OCI-LY1 (cell line): ENCODE measurements around the gene STEAP1B.

ENCODE experiments used
- H2AFZ ChIP-seq: fragments of 200-600 bp; sonication (generic), shearing (Covaris generic); 2 replicates; pipeline ENCODE4 v1.6.0; 2014; ENCODE audit warnings: antibody characterized with exemption, mild to moderate bottlenecking, low read length
- H3F3A ChIP-seq: fragments of 200-600 bp; sonication (generic), shearing (Covaris generic); 2 replicates; pipeline ENCODE4 v1.6.0; 2014; ENCODE audit warnings: mild to moderate bottlenecking, antibody characterized with exemption, low read length, moderate library complexity; ENCODE audit not compliant: insufficient read depth
- H3K27ac ChIP-seq: fragments of 200-600 bp; sonication (generic); 2 replicates; pipeline ENCODE4 v1.5.1; 2014; ENCODE audit warnings: low read length, mixed run types, mild to moderate bottlenecking, low read depth; ENCODE audit not compliant: poor library complexity, severe bottlenecking
- H3K27me3 ChIP-seq: fragments of 200-600 bp; sonication (generic); 2 replicates; pipeline ENCODE4 v1.6.0; 2014; ENCODE audit warnings: antibody characterized with exemption, mild to moderate bottlenecking, low read length, moderate library complexity; ENCODE audit not compliant: insufficient read depth
- H3K36me3 ChIP-seq: fragments of 200-600 bp; sonication (generic); 2 replicates; pipeline ENCODE4 v1.6.1; 2014; ENCODE audit warnings: mild to moderate bottlenecking, antibody characterized with exemption, low read length, moderate library complexity, mixed read lengths; ENCODE audit not compliant: insufficient read depth
- H3K4me1 ChIP-seq: fragments of 200-600 bp; sonication (generic); 2 replicates; pipeline ENCODE4 v1.5.1; 2014; ENCODE audit warnings: mild to moderate bottlenecking, low read length, moderate library complexity; ENCODE audit not compliant: insufficient read depth, severe bottlenecking
- H3K4me2 ChIP-seq: fragments of 200-600 bp; sonication (generic), shearing (Covaris generic); 2 replicates; pipeline ENCODE4 v1.6.1; 2014; ENCODE audit warnings: low read length
- H3K4me3 ChIP-seq: fragments of 200-600 bp; sonication (generic); 2 replicates; pipeline ENCODE4 v1.5.1; 2014; ENCODE audit warnings: low read length, low read depth, mild to moderate bottlenecking, mixed read lengths; ENCODE audit not compliant: poor library complexity, severe bottlenecking
- H3K79me2 ChIP-seq: fragments of 200-600 bp; shearing (Covaris generic); 2 replicates; pipeline ENCODE4 v1.6.1; 2016; ENCODE audit warnings: mixed run types, low read length, mixed read lengths; ENCODE audit not compliant: insufficient read depth
- H3K9ac ChIP-seq: fragments of 200-600 bp; sonication (generic), shearing (Covaris generic); 2 replicates; pipeline ENCODE4 v1.6.1; 2014; ENCODE audit warnings: mild to moderate bottlenecking, low read length, mixed read lengths
- H3K9me2 ChIP-seq: fragments of 200-600 bp; sonication (generic), shearing (Covaris generic); 2 replicates; pipeline ENCODE4 v1.6.1; 2014; ENCODE audit warnings: low read depth, mild to moderate bottlenecking, low read length, mixed read lengths
- H3K9me3 ChIP-seq: fragments of 200-600 bp; shearing (Covaris generic); 2 replicates; pipeline ENCODE4 v1.6.1; 2014; ENCODE audit warnings: low read length, mixed read lengths
- H4K20me1 ChIP-seq: fragments of 200-600 bp; sonication (generic), shearing (Covaris generic); 2 replicates; pipeline ENCODE4 v1.6.0; 2016; ENCODE audit warnings: mild to moderate bottlenecking, low read length; ENCODE audit not compliant: insufficient read depth
- CTCF ChIP-seq: fragments of 200-600 bp; sonication (generic), shearing (Covaris generic); IDR thresholded peaks from 2 replicates; pipeline ENCODE4 v1.5.1; 2017; ENCODE audit warnings: mild to moderate bottlenecking, antibody characterized with exemption, low read length, moderate library complexity, mixed read lengths
- EZH2 ChIP-seq: fragments of 200-600 bp; sonication (generic), shearing (Covaris generic); IDR thresholded peaks from 2 replicates; pipeline ENCODE4 v1.8.0; 2017; ENCODE audit warnings: borderline replicate concordance, mixed run types, mild to moderate bottlenecking, antibody characterized with exemption, low read length, moderate library complexity, mixed read lengths

The STEAP1B gene

DNA sequence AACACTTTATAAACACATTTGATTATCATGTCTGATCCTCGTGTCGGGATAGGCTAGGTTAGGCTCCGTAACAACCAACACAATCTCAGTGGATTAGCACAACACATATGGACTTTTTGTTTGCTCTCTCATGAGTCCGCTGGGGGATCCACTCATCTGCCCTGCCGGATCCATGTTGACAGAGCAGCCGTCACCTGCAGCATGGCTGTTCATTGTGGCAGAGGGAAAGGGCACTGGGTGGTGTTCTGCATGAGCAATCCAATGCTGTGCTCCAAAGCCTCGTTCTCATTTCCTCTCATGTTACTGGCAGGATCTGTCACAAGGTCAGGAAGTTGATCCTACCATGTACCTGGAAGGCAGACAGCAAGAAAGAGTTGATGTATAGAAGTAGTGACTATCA is 80.5 kb downstream of the STEAP1B start:
- Histone ChIP-seq H3K9me2 (no peaks in the 10 kb centered on the region), H3K9ac (no peak overlapping the region), H2AFZ (no peak overlapping the region), H3K9me3 (no peaks in the 10 kb centered on the region), H3K27me3 (no peaks in the 10 kb centered on the region), H3K79me2 (no peaks in the 10 kb centered on the region), H3F3A (no peaks in the 10 kb centered on the region), H4K20me1 (no peaks in the 10 kb centered on the region), H3K4me3 (no peak overlapping the region), H3K4me1 (peaks cover 25% of the 10 kb centered on the region), H3K4me2 (no peak overlapping the region), H3K36me3 (no peaks in the 10 kb centered on the region), H3K27ac (no peak overlapping the region)
- TF ChIP-seq EZH2 = no peak
- TF ChIP-seq CTCF = no peak

DNA sequence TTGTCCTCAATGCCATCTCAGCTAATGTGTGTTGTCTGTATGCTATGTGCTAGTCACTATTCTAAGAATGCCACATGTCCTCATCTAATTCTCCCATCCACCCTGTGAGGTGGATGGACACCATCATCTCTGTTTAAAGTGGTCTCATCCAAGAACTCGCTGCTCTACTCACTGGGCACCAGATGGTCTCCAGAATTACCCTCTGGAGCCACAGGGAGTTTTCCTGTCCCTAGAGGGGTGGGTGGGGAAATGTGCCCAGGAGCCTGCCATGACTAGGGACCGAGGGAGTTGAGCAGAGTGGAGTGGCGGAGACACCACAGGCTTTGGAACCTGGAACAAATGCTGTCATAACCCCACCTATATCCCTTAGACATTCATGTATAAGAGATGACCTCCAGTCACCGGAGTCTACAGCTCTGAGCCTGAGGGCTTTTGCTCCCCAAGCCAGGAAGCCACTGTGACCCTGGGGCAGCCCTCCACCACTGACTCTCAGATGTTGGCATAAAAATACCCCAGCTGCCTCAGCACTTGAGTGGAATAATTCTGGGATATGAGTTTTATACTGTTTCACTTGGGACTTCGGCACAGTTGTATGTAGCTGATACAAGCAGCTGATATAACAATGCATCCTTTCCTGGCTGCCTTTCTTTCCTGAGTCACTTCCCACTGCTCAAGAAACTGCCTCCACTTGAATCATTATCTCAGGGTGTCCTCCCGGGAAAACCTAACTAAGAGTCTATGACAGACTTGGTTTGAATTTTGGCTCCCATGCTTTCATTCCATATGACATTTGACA is 81.5 kb downstream of the STEAP1B start:
- H3K4me2 ChIP-seq = no peak overlapping the region
- peaks cover 25% of the 10 kb centered on the region for H3K4me1 ChIP-seq
- H3K79me2 ChIP-seq = no peaks in the 10 kb centered on the region
- no peaks in the 10 kb centered on the region for H3K9me3 ChIP-seq
- H3K4me3 ChIP-seq = no peak overlapping the region
- no peaks in the 10 kb centered on the region for H3K27me3 ChIP-seq
- no peaks in the 10 kb centered on the region for H3F3A ChIP-seq
- H3K36me3 ChIP-seq = no peaks in the 10 kb centered on the region
- H3K9me2 ChIP-seq = no peaks in the 10 kb centered on the region
- no peaks in the 10 kb centered on the region for H4K20me1 ChIP-seq
- TF ChIP-seq EZH2 = no peak
- no peak for TF ChIP-seq CTCF
- no peak overlapping the region for H3K27ac ChIP-seq
- H2AFZ ChIP-seq = no peak overlapping the region
- H3K9ac ChIP-seq = no peak overlapping the region

GRCh38 chr7:22417841-22418240 is 82.1 kb downstream of the STEAP1B start:
- Histone ChIP-seq H3K9me2 (no peaks in the 10 kb centered on the region), H4K20me1 (no peaks in the 10 kb centered on the region), H2AFZ (no peak overlapping the region), H3K9ac (no peak overlapping the region), H3K4me1 (peaks cover 19% of the 10 kb centered on the region), H3K36me3 (no peaks in the 10 kb centered on the region), H3K4me2 (no peak overlapping the region), H3K4me3 (no peak overlapping the region), H3K79me2 (no peaks in the 10 kb centered on the region), H3F3A (no peaks in the 10 kb centered on the region), H3K27ac (no peak overlapping the region), H3K27me3 (no peaks in the 10 kb centered on the region), H3K9me3 (no peaks in the 10 kb centered on the region)
- no peak for TF ChIP-seq EZH2
- TF ChIP-seq CTCF = no peak
